Endometrial microvascular endothelial cells (primary cell): ENCODE results near the gene LGMN. TPM values are rescaled to one million over a fixed set of nuclear protein-coding genes. Genes with fewer than 3 reads are reported as not detected.
"Not testable (repeated sequence)": the region's sequence is repeated elsewhere in the genome, so short reads cannot be mapped to it uniquely, and the experiment has no call there.

Experiments
- in situ Hi-C: cut with HindIII; loops from 2 replicates; pipeline ENCODE4 v1.10.0; 2017; ENCODE audit warnings: low sequenced_read_pairs, low pct_unique_long_range_greater_than_20kb; ENCODE audit errors: inconsistent ontology term
- total RNA-seq: library from RNA; depleted of rRNA; stranded (reverse); fragments of >200 nt; gene quantifications from one replicate; pipeline ENCODE4 v1.2.3, GENCODE V29; 2015; ENCODE audit errors: inconsistent ontology term

Gene LGMN
- total RNA-seq, 1 donor from 2014 or later = 55.4 TPM

GRCh38 chr14:92733007-92733406 lies 15.4 kb downstream of the LGMN start:
- in situ Hi-C loops = no loop called here

GRCh38 chr14:92731622-92732115 lies 16.8 kb downstream of the LGMN start:
- in situ Hi-C loops = no loop called here

- in situ Hi-C loops = no loop called here
Observed at GRCh38 chr14:92729634-92730358, 18.6 kb downstream of the LGMN start.

GRCh38 chr14:92728759-92729364 lies 19.6 kb downstream of the LGMN start:
- in situ Hi-C loops = no loop called here

- in situ Hi-C loops = no loop called here
Observed at GRCh38 chr14:92726933-92727262, 21.5 kb downstream of the LGMN start.

GRCh38 chr14:92726135-92726932 lies 22.1 kb downstream of the LGMN start:
- in situ Hi-C loops = no loop called here

GRCh38 chr14:92724516-92725340 lies 23.7 kb downstream of the LGMN start:
- in situ Hi-C loops = no loop called here

- in situ Hi-C loops = no loop called here
Observed at GRCh38 chr14:92719890-92720323, 28.5 kb downstream of the LGMN start.

GRCh38 chr14:92719421-92719820 lies 29.0 kb downstream of the LGMN start:
- in situ Hi-C loops = no loop called here

GRCh38 chr14:92718664-92719063 lies 29.8 kb downstream of the LGMN start:
- in situ Hi-C loops = no loop called here

GRCh38 chr14:92717571-92718042 lies 30.8 kb downstream of the LGMN start:
- in situ Hi-C loops = no loop called here

GRCh38 chr14:92716131-92716530 lies 32.3 kb downstream of the LGMN start:
- in situ Hi-C loops = no loop called here

- in situ Hi-C loops = not testable (repeated sequence)
Observed at GRCh38 chr14:92714739-92715307, 33.6 kb downstream of the LGMN start.

GRCh38 chr14:92712654-92713051 lies 35.8 kb downstream of the LGMN start:
- in situ Hi-C loops = no loop called here

GRCh38 chr14:92711976-92712653 lies 36.3 kb downstream of the LGMN start:
- in situ Hi-C loops = no loop called here

GRCh38 chr14:92710001-92710341 lies 38.5 kb downstream of the LGMN start:
- in situ Hi-C loops = no loop called here

GRCh38 chr14:92709340-92710000 lies 39.0 kb downstream of the LGMN start:
- in situ Hi-C loops = no loop called here

GRCh38 chr14:92706386-92706785 lies 42.0 kb downstream of the LGMN start:
- in situ Hi-C loops = no loop called here
